ENCODE results near the gene GABARAPL1. TPM values are rescaled to one million over a fixed set of nuclear protein-coding genes. Genes with fewer than 3 reads are reported as not detected.
"Not testable (repeated sequence)": the region's sequence is repeated elsewhere in the genome, so short reads cannot be mapped to it uniquely, and the experiment has no call there.

The GABARAPL1 gene
- total and polyA plus RNA-seq, 9 donors: 53.1 to 186 (median 96.1) TPM

DNA sequence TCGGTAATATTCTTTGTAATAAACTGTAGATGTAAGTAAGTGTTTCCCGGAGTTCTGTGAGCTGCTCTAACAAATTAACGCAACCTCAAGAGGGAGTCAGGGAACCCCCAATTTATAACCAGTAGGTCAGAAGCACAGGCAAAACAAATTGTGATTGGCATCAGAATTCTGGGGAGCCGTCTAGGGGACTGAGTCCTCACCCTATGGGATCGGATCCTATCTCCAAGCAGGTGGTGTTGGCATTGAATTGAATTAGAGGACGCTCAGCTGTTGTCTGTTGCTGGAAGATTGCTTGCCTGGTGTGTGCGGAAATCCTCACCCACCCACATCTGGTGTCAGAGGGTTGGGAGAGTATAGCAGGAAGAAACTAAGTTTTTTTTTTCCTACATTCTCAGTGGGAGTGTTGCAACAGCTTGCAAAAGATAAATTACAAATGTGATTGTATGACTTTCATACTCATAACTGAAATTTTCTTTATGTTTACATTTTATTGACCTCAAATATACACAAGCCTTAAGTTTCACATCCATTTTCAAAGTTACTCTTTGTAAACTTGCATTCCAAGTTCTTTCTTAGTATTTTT, 28.3 kb upstream of the GABARAPL1 start:
- intact Hi-C loops (cut with DNase I): no loop called here
- H3K36me3 ChIP-seq: no peaks in the 10 kb centered on the region
- TF ChIP-seq POLR2A (IDR thresholded peaks at IDR 0.05) (no peak), EP300 (IDR thresholded peaks at IDR 0.05) (no peak)
- TF ChIP-seq, protein P1, sequence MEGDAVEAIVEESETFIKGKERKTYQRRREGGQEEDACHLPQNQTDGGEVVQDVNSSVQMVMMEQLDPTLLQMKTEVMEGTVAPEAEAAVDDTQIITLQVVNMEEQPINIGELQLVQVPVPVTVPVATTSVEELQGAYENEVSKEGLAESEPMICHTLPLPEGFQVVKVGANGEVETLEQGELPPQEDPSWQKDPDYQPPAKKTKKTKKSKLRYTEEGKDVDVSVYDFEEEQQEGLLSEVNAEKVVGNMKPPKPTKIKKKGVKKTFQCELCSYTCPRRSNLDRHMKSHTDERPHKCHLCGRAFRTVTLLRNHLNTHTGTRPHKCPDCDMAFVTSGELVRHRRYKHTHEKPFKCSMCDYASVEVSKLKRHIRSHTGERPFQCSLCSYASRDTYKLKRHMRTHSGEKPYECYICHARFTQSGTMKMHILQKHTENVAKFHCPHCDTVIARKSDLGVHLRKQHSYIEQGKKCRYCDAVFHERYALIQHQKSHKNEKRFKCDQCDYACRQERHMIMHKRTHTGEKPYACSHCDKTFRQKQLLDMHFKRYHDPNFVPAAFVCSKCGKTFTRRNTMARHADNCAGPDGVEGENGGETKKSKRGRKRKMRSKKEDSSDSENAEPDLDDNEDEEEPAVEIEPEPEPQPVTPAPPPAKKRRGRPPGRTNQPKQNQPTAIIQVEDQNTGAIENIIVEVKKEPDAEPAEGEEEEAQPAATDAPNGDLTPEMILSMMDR (IDR thresholded peaks at IDR 0.05): no peak
- no peak for DNase-seq
- H3K4me1 ChIP-seq (ENCODE audit: insufficient read depth): no peaks in the 10 kb centered on the region
- no peaks in the 10 kb centered on the region for H3K9me3 ChIP-seq
- no peak overlapping the region for H3K27ac ChIP-seq
- H3K27me3 ChIP-seq: no peaks in the 10 kb centered on the region
- H3K4me3 ChIP-seq: no peak overlapping the region
- WGBS, 3 donors: 7 to 23% (median 7%) methylated on average over 7 of the region's 7 CpGs

DNA sequence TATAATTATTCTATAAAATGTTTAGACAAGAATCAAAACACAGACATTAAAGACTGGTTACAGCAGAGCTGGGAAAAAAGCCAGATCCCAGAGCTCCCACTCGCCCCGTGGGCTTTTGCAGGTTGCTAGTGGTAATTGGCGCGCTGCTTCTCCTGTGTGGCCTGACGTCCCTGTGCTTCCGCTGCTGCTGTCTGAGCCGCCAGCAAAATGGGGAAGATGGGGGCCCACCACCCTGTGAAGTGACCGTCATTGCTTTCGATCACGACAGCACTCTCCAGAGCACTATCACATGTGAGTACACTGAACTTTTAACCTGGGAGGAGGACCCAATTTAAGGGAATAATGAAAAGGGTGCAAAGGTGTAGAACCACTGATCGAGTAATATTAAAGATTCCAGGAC, 26.4 kb upstream of the GABARAPL1 start:
- H3K36me3 ChIP-seq: no peaks in the 10 kb centered on the region
- WGBS, 3 donors: 66 to 77% (median 68%) methylated on average over 11 of the region's 11 CpGs
- intact Hi-C loops (cut with DNase I): no loop called here
- no peaks in the 10 kb centered on the region for H3K27me3 ChIP-seq
- TF ChIP-seq POLR2A (IDR thresholded peaks at IDR 0.05) (no peak), EP300 (IDR thresholded peaks at IDR 0.05) (no peak)
- TF ChIP-seq, protein P1 (IDR thresholded peaks at IDR 0.05): no peak
- no peak overlapping the region for H3K4me3 ChIP-seq
- no peaks in the 10 kb centered on the region for H3K4me1 ChIP-seq (ENCODE audit: insufficient read depth)
- no peaks in the 10 kb centered on the region for H3K9me3 ChIP-seq
- no peak for DNase-seq
- H3K27ac ChIP-seq: no peak overlapping the region

DNA sequence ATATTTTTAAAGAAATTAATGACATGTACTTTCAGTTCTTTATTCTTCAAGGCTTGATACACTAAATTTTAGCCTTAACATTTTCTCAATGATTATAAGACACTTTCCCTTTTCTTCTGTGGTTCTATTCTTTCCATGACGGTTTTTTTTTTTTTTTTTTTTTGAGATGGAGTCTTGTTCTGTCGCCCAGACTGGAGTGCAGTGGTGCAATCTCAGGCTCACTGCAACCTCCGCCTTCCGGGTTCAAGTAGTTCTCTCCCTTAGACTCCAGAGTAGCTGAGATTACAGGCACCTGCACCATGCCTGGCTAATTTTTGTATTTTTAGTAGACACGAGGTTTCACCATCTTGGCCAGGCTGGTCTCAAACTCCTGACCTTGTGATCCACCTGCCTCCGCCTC, 25.7 kb upstream of the GABARAPL1 start:
- DNase-seq; H3K4me3 ChIP-seq; H3K9me3 ChIP-seq; H3K27me3 ChIP-seq; H3K4me1 ChIP-seq (ENCODE audit: insufficient read depth); intact Hi-C loops (cut with DNase I); H3K27ac ChIP-seq; H3K36me3 ChIP-seq: not testable (repeated sequence)
- 83 to 90% (median 87%) methylated on average over 6 of the region's 6 CpGs for WGBS, 3 donors

DNA sequence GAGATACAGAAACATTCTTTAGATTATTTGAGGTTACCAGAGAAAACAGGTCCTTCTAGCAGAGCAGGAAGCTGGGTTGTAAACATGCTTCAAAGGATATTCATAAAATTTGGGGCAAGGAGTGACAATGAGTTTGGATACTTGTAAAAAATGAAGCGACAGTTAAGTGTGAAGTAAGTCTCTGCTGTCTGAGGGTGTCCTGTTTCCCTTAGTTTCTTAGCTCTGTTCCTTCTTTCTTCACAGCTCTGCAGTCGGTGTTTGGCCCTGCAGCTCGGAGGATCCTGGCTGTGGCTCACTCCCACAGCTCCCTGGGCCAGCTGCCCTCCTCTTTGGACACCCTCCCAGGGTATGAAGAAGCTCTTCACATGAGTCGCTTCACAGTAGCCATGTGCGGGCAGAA, 23.0 kb upstream of the GABARAPL1 start:
- no peaks in the 10 kb centered on the region for H3K9me3 ChIP-seq
- H3K27ac ChIP-seq: peak overlapping the region in 1 of 2 donors; percentile 30
- H3K4me3 ChIP-seq: no peak overlapping the region
- H3K36me3 ChIP-seq: no peaks in the 10 kb centered on the region
- intact Hi-C loops (cut with DNase I): no loop called here
- peak in 4 of 5 donors; percentile 23 to 59 (median 42) for DNase-seq
- 14 to 17% (median 17%) methylated on average over 5 of the region's 5 CpGs for WGBS, 3 donors
- TF ChIP-seq EP300 (IDR thresholded peaks at IDR 0.05) (no peak), POLR2A (IDR thresholded peaks at IDR 0.05) (no peak)
- TF ChIP-seq, protein P1 (IDR thresholded peaks at IDR 0.05): no peak
- no peaks in the 10 kb centered on the region for H3K4me1 ChIP-seq (ENCODE audit: insufficient read depth)
- H3K27me3 ChIP-seq: no peaks in the 10 kb centered on the region

DNA sequence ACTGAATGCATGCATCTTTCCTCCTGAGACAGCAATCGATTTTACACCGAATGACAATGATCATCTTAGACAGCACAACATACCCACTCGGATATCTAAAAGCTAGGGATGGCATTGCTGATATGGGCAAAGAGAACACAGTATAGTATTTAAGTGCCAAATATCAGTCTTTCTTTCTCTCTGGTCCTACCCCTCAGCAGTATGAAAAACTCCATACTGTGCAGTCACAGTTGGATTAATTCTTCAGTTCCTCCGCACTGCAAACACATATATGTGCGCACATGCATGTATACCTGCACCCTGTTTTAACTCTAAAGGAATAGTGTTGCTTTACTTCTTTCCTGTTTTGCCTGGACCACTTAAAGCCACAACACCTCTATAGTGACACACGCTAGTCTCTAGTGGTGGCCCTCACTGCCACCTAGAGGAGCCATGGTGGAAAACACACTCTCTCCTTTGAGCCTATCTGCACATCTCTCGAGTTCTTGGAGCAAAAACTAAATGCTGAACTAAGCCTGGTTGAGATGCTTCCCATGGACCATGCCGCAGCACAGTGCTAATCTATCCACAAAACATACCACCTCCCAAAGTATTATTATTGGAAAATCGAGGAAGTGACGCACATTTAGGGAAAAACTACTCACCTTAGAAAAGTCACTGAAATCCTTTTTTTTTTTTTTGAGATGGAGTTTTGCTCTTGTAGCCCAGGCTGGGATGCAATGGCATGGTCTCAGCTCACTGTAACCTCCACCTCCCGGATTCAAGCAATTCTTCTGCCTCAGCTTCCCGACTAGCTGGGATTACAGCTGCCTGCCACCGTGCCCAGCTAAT, 21.9 kb upstream of the GABARAPL1 start:
- H3K4me3 ChIP-seq: no peak overlapping the region
- TF ChIP-seq POLR2A (IDR thresholded peaks at IDR 0.05): no peak
- TF ChIP-seq, protein P1 (IDR thresholded peaks at IDR 0.05): peak in 2 of 3 donors; percentile 23 to 47
- no peaks in the 10 kb centered on the region for H3K9me3 ChIP-seq
- H3K4me1 ChIP-seq (ENCODE audit: insufficient read depth): no peaks in the 10 kb centered on the region
- no peaks in the 10 kb centered on the region for H3K36me3 ChIP-seq
- intact Hi-C loops (cut with DNase I): no loop called here
- WGBS, 3 donors: 58 to 63% (median 62%) methylated on average over 13 of the region's 13 CpGs
- peak in 1 of 5 donors; percentile 53 for DNase-seq
- no peaks in the 10 kb centered on the region for H3K27me3 ChIP-seq
- no peak overlapping the region for H3K27ac ChIP-seq
